Subcutaneous abdominal adipose tissue (tissue), 5 donors: ENCODE measurements around the gene KRTAP29-1.
"Not testable (repeated sequence)": the region's sequence is repeated elsewhere in the genome, so short reads cannot be mapped to it uniquely, and the experiment has no call there.

ENCODE experiments used
- H3K27ac ChIP-seq: one replicate; pipeline ENCODE4 v1.7.0; 2013; ENCODE audit warnings: low read depth, mild to moderate bottlenecking, inconsistent platforms, low read length, moderate library complexity
- H3K27me3 ChIP-seq, 5 donors: one replicate each; pipeline ENCODE4 v1.7.0; 2013; ENCODE audit warnings: low read length in 5 of 5, inconsistent platforms in 1 of 5; ENCODE audit not compliant: control insufficient read depth in 5 of 5, insufficient read depth in 4 of 5
- H3K36me3 ChIP-seq, 5 donors: one replicate each; pipeline ENCODE4 v1.7.0; 2013; ENCODE audit warnings: low read length in 5 of 5; ENCODE audit not compliant: control insufficient read depth in 5 of 5, insufficient read depth in 5 of 5
- H3K4me1 ChIP-seq, 5 donors: one replicate each; pipeline ENCODE4 v1.7.0; 2013; ENCODE audit warnings: low read length in 5 of 5, mild to moderate bottlenecking in 3 of 5, moderate library complexity in 1 of 5; ENCODE audit not compliant: control insufficient read depth in 5 of 5, insufficient read depth in 5 of 5
- H3K4me3 ChIP-seq, 5 donors: one replicate each; pipeline ENCODE4 v1.7.0; 2013; ENCODE audit warnings: low read length in 5 of 5, low read depth in 1 of 5
- H3K9ac ChIP-seq, 5 donors: one replicate each; pipeline ENCODE4 v1.7.0; 2013; ENCODE audit warnings: low read length in 5 of 5, mild to moderate bottlenecking in 4 of 5, moderate library complexity in 3 of 5
- H3K9me3 ChIP-seq, 5 donors: one replicate each; pipeline ENCODE4 v1.7.0; 2013; ENCODE audit warnings: low read length in 5 of 5; ENCODE audit not compliant: control insufficient read depth in 5 of 5
- donor health status: healthy.
- donor health status: healthy.
- donor health status: healthy.
- donor health status: healthy.
- donor health status: healthy.

Gene KRTAP29-1

DNA sequence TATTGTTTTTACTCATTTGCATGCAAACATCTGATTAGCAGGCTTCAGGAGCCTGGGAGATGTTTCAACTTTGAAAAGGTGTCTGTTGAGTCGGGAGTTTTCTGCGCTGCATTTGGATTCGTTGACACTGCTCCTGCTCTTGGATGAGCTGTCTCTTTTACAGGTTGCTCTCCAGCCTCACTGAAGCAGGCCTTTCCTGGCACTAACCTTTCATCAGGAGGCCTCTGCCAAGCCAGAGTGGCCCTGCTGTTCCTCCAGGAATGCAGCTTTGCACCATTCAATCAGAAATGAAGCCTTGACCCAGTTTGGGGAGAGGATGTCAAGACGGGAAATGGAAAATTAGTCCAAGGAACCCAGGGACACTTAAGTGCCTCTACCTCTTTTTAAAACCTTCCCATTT lies 330 bp upstream of the KRTAP29-1 start:
- H3K9ac ChIP-seq, result no peak overlapping the region
- no peaks in the 10 kb centered on the region for H3K36me3 ChIP-seq
- H3K27ac ChIP-seq, result no peak overlapping the region
- H3K27me3 ChIP-seq, result peaks cover 3 to 10% (median 8%) of the 10 kb centered on the region in 5 donors
- H3K4me3 ChIP-seq, result no peak overlapping the region
- peaks cover 0 to 5% (median under 1%) of the 10 kb centered on the region in 5 donors for H3K4me1 ChIP-seq
- peaks cover 0 to 7% (median 3%) of the 10 kb centered on the region in 5 donors for H3K9me3 ChIP-seq

GRCh38 chr17:41301204-41301790 lies 1.4 kb downstream of the KRTAP29-1 start:
- H3K4me3 ChIP-seq, result no peak overlapping the region
- peaks cover 0 to 7% (median 3%) of the 10 kb centered on the region in 5 donors for H3K9me3 ChIP-seq
- H3K36me3 ChIP-seq, result no peaks in the 10 kb centered on the region
- H3K4me1 ChIP-seq, result no peaks in the 10 kb centered on the region
- no peak overlapping the region for H3K9ac ChIP-seq
- H3K27ac ChIP-seq, result no peak overlapping the region
- peaks cover 0 to 5% (median 2%) of the 10 kb centered on the region in 5 donors for H3K27me3 ChIP-seq

- H3K4me3 ChIP-seq, result no peak overlapping the region
- H3K9ac ChIP-seq, result no peak overlapping the region
- H3K4me1 ChIP-seq, result no peaks in the 10 kb centered on the region
- peaks cover 0 to 7% (median 3%) of the 10 kb centered on the region in 5 donors for H3K9me3 ChIP-seq
- H3K27me3 ChIP-seq, result peaks cover 0 to 5% (median 0%) of the 10 kb centered on the region in 5 donors
- no peak overlapping the region for H3K27ac ChIP-seq
- no peaks in the 10 kb centered on the region for H3K36me3 ChIP-seq
Observed at GRCh38 chr17:41298458-41299135, 4.1 kb downstream of the KRTAP29-1 start.

DNA sequence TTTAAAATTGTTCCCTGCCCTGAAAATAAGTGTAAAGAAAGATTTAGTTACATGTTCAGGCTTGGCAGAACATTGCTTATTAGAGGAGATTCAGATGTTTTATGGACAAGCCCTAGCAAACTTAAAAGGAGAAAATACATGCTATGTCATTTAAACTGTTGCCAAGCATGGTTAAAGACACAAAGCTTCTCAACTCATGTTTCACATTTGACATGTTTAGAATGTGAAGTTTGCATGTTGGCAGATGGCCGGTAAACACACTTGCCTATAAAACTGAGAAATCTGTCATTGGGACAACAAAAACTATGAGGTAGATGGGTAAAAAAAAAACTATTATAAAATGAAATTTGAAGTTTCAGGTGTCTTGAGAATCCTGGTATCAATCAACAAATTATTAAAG lies 5.8 kb downstream of the KRTAP29-1 start:
- H3K27me3 ChIP-seq, result peaks cover 0 to 5% (median 0%) of the 10 kb centered on the region in 5 donors
- peaks cover 0 to 2% (median 0%) of the 10 kb centered on the region in 5 donors for H3K9me3 ChIP-seq
- H3K9ac ChIP-seq, result no peak overlapping the region
- no peaks in the 10 kb centered on the region for H3K36me3 ChIP-seq
- no peak overlapping the region for H3K27ac ChIP-seq
- no peak overlapping the region for H3K4me3 ChIP-seq
- H3K4me1 ChIP-seq, result no peaks in the 10 kb centered on the region

- H3K27ac ChIP-seq, result no peak overlapping the region
- peaks cover 0 to 5% (median 3%) of the 10 kb centered on the region in 5 donors for H3K27me3 ChIP-seq
- H3K4me1 ChIP-seq, result no peaks in the 10 kb centered on the region
- H3K4me3 ChIP-seq, result no peak overlapping the region
- no peaks in the 10 kb centered on the region for H3K9me3 ChIP-seq
- H3K9ac ChIP-seq, result no peak overlapping the region
- H3K36me3 ChIP-seq, result no peaks in the 10 kb centered on the region
Observed at GRCh38 chr17:41294016-41294415, 8.6 kb downstream of the KRTAP29-1 start.

- H3K9ac ChIP-seq, result no peak overlapping the region
- H3K4me1 ChIP-seq, result no peaks in the 10 kb centered on the region
- H3K4me3 ChIP-seq, result no peak overlapping the region
- no peaks in the 10 kb centered on the region for H3K9me3 ChIP-seq
- no peak overlapping the region for H3K27ac ChIP-seq
- peaks cover 0 to 4% (median 0%) of the 10 kb centered on the region in 5 donors for H3K27me3 ChIP-seq
- no peaks in the 10 kb centered on the region for H3K36me3 ChIP-seq
Observed at GRCh38 chr17:41287050-41287449, 15.6 kb downstream of the KRTAP29-1 start.

- H3K27ac ChIP-seq, result no peak overlapping the region
- no peaks in the 10 kb centered on the region for H3K36me3 ChIP-seq
- H3K9ac ChIP-seq, result no peak overlapping the region
- H3K4me1 ChIP-seq, result no peaks in the 10 kb centered on the region
- H3K4me3 ChIP-seq, result no peak overlapping the region
- peaks cover 0 to 6% (median 0%) of the 10 kb centered on the region in 5 donors for H3K9me3 ChIP-seq
- peaks cover 0 to 4% (median 2%) of the 10 kb centered on the region in 5 donors for H3K27me3 ChIP-seq
Observed at GRCh38 chr17:41284546-41284945, 18.1 kb downstream of the KRTAP29-1 start.

- no peak overlapping the region for H3K9ac ChIP-seq
- no peaks in the 10 kb centered on the region for H3K36me3 ChIP-seq
- H3K4me1 ChIP-seq, result no peaks in the 10 kb centered on the region
- H3K27me3 ChIP-seq, result peaks cover 0 to 4% (median 1%) of the 10 kb centered on the region in 5 donors
- H3K9me3 ChIP-seq, result peaks cover 0 to 6% (median 0%) of the 10 kb centered on the region in 5 donors
- no peak overlapping the region for H3K27ac ChIP-seq
- no peak overlapping the region for H3K4me3 ChIP-seq
Observed at GRCh38 chr17:41284043-41284442, 18.6 kb downstream of the KRTAP29-1 start.

DNA sequence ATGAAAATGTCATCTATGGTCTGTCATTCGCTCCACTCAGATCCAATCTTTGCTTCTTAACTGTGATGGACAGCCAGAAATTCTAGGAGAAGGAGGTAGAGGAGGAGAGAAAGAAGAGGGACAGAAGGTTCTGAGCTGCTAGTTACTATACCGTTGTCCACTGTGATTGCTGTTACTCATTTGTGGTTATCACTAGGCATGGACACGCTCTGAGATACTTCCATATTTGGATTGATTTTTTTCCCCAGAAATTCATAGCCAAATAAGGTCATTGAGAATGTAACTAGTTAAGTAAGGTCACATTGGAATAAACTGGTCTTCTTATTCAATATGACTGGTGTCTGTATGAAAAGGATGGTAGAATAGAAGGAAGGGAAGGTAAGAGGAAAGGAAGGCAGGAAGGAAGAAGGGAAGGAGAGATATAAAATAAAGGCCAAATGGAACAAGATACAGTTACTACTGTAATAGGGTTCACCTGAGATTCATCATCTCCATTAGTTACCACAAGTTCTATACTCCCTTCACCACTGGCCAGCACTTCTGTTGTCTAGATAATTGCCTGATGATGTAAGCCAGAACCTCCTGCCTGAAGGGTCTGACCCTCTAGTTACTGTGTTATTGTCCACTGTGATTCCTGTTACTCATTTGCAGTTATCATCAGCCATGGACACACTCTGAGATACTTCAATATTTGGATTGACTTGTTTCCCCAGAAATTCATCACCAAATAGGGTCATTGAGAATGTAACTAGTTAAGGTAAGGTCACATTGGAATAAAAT lies 24.3 kb downstream of the KRTAP29-1 start:
- Histone ChIP-seq H3K4me3 (no peak overlapping the region), H3K27ac (no peak overlapping the region), H3K9ac (no peak overlapping the region), H3K9me3 (peaks cover 0 to 6% (median 0%) of the 10 kb centered on the region in 5 donors), H3K4me1 (no peaks in the 10 kb centered on the region), H3K36me3 (no peaks in the 10 kb centered on the region), H3K27me3 (peaks cover 0 to 7% (median 0%) of the 10 kb centered on the region in 5 donors)

GRCh38 chr17:41275648-41276190 lies 26.9 kb downstream of the KRTAP29-1 start, which contains the start of gene KRTAP9-7:
Gene KRTAP9-7, plus strand, starts transcription at chr17:41275698. Its CDS starts 0 bp downstream, at chr17:41275698.
- not testable (repeated sequence) for H3K9me3 ChIP-seq, H3K27me3 ChIP-seq, H3K27ac ChIP-seq, H3K9ac ChIP-seq, H3K4me1 ChIP-seq, H3K36me3 ChIP-seq, H3K4me3 ChIP-seq
